ENCODE measurements around the gene PTEN.

Gene PTEN

GRCh38 chr10:87836098-87836497, 27.3 kb upstream of the PTEN start:
- no peak for DNase-seq
- Histone ChIP-seq H3K9me3 (no peaks in the 10 kb centered on the region), H3K27me3 (no peaks in the 10 kb centered on the region), H3K4me1 (no peaks in the 10 kb centered on the region), H3K4me3 (ENCODE audit: low read depth, low read length) (no peak overlapping the region), H3K36me3 (no peaks in the 10 kb centered on the region)
- no peak for TF ChIP-seq CTCF (IDR thresholded peaks at IDR 0.05; ENCODE audit: low read depth, low read length)

GRCh38 chr10:87837445-87837844, 26.0 kb upstream of the PTEN start:
- H3K9me3 ChIP-seq = no peaks in the 10 kb centered on the region
- H3K4me1 ChIP-seq = no peaks in the 10 kb centered on the region
- H3K36me3 ChIP-seq = no peaks in the 10 kb centered on the region
- H3K27me3 ChIP-seq = no peaks in the 10 kb centered on the region
- no peak overlapping the region for H3K4me3 ChIP-seq (ENCODE audit: low read depth, low read length)
- TF ChIP-seq CTCF (IDR thresholded peaks at IDR 0.05; ENCODE audit: low read depth, low read length) = no peak
- DNase-seq = no peak

- H3K9me3 ChIP-seq = no peaks in the 10 kb centered on the region
- TF ChIP-seq CTCF (IDR thresholded peaks at IDR 0.05; ENCODE audit: low read depth, low read length) = no peak
- H3K36me3 ChIP-seq = no peaks in the 10 kb centered on the region
- no peaks in the 10 kb centered on the region for H3K4me1 ChIP-seq
- DNase-seq = no peak
- H3K27me3 ChIP-seq = no peaks in the 10 kb centered on the region
- no peak overlapping the region for H3K4me3 ChIP-seq (ENCODE audit: low read depth, low read length)
Observed at GRCh38 chr10:87838650-87839049, 24.8 kb upstream of the PTEN start.

GRCh38 chr10:87841186-87841585, 22.2 kb upstream of the PTEN start:
- no peaks in the 10 kb centered on the region for H3K9me3 ChIP-seq
- H3K4me3 ChIP-seq (ENCODE audit: low read depth, low read length) = no peak overlapping the region
- no peaks in the 10 kb centered on the region for H3K4me1 ChIP-seq
- TF ChIP-seq CTCF (IDR thresholded peaks at IDR 0.05; ENCODE audit: low read depth, low read length) = no peak
- no peaks in the 10 kb centered on the region for H3K27me3 ChIP-seq
- DNase-seq = no peak
- no peaks in the 10 kb centered on the region for H3K36me3 ChIP-seq

- no peaks in the 10 kb centered on the region for H3K9me3 ChIP-seq
- DNase-seq = no peak
- H3K4me1 ChIP-seq = no peaks in the 10 kb centered on the region
Observed at GRCh38 chr10:87842220-87842641, 21.2 kb upstream of the PTEN start.

More at GRCh38 chr10:87842220-87842641, 21.2 kb upstream of the PTEN start:
- H3K36me3 ChIP-seq = no peaks in the 10 kb centered on the region
- no peak for TF ChIP-seq CTCF (IDR thresholded peaks at IDR 0.05; ENCODE audit: low read depth, low read length)
- no peak overlapping the region for H3K4me3 ChIP-seq (ENCODE audit: low read depth, low read length)
- no peaks in the 10 kb centered on the region for H3K27me3 ChIP-seq

Data from BE2C (cell line).